NT2/D1 (cell line): ENCODE results near the gene ITSN1.

Experiments
- DNase-seq: peaks from one replicate; pipeline ENCODE4 v3.0.0-alpha.2; 2011; ENCODE audit warnings: low read depth, low spot score
- H3K27me3 ChIP-seq: 2 replicates; pipeline ENCODE4 v1.6.0; 2011; ENCODE audit warnings: mild to moderate bottlenecking; ENCODE audit not compliant: insufficient read length, insufficient read depth
- H3K36me3 ChIP-seq: 2 replicates; pipeline ENCODE4 v1.6.1; 2011; ENCODE audit warnings: mild to moderate bottlenecking, low read length, mixed read lengths; ENCODE audit not compliant: insufficient read depth, insufficient read length
- H3K4me1 ChIP-seq: 2 replicates; pipeline ENCODE4 v1.5.1; 2011; ENCODE audit not compliant: insufficient read depth, insufficient read length
- H3K4me3 ChIP-seq: 2 replicates; pipeline ENCODE4 v1.5.1; 2011; ENCODE audit warnings: low read depth; ENCODE audit not compliant: insufficient read length
- H3K9ac ChIP-seq: 2 replicates; pipeline ENCODE4 v1.6.0; 2011; ENCODE audit warnings: low read depth; ENCODE audit not compliant: insufficient read length
- H3K9me3 ChIP-seq: 2 replicates; pipeline ENCODE4 v1.5.1; 2011; ENCODE audit warnings: mild to moderate bottlenecking, low read length; ENCODE audit not compliant: insufficient read depth
- SUZ12 ChIP-seq: IDR thresholded peaks from 2 replicates; pipeline ENCODE4 v1.6.1; 2011; ENCODE audit not compliant: insufficient read length, insufficient read depth; ENCODE audit errors: extremely low read depth
- YY1 ChIP-seq: IDR thresholded peaks from 2 replicates; pipeline ENCODE4 v1.6.1; 2011; ENCODE audit not compliant: insufficient read length, insufficient read depth
- ZNF274 ChIP-seq: IDR thresholded peaks from 2 replicates; pipeline ENCODE4 v1.6.1; 2011; ENCODE audit warnings: mild to moderate bottlenecking, low read depth, low read length

The ITSN1 gene

DNA sequence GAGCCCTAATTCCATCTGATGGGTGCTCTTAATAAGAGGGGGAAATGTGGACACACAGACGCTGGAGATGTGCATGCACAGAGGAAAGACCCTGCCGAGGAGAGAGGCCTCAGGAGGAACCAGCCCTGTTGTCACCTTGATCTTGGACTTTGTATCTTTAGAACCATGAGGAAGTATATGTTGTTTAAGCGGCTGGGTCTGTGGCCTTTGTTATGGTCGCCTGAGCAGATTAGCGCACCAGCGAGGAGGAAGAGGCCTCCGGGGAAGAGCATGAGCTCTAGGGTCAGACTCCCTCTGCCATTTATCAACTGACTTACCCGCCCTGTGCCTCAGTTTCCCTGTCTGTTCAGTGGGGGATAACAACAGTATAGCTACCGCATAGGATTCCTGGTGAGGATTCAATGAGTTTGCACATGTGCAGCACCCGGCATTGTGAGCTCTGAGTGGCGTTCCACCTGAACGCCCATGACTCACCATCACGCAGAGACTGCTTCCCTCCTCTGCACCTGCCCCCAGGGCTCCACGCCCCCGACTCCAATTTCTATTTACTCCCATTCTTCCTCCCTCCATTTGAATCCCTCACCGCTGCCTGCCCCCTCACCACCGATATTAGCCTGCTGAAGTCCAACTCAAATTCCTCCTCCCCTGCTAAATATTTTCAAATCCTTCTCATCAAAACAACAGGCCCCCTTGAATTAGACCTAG, 206.1 kb downstream of the ITSN1 start:
- no peak overlapping the region for H3K9ac ChIP-seq
- no peaks in the 10 kb centered on the region for H3K36me3 ChIP-seq
- H3K27me3 ChIP-seq, result no peaks in the 10 kb centered on the region
- H3K9me3 ChIP-seq, result no peaks in the 10 kb centered on the region
- H3K4me3 ChIP-seq, result no peak overlapping the region
- H3K4me1 ChIP-seq, result peaks cover 4% of the 10 kb centered on the region
- TF ChIP-seq SUZ12 (no peak), ZNF274 (no peak), YY1 (no peak)
- no peak for DNase-seq

GRCh38 chr21:33849834-33850233, 207.5 kb downstream of the ITSN1 start:
- no peak for DNase-seq
- no peak for TF ChIP-seq ZNF274
- no peak for TF ChIP-seq SUZ12
- no peak for TF ChIP-seq YY1
- Histone ChIP-seq H3K9ac (no peak overlapping the region), H3K9me3 (no peaks in the 10 kb centered on the region), H3K27me3 (no peaks in the 10 kb centered on the region), H3K4me3 (no peak overlapping the region), H3K36me3 (no peaks in the 10 kb centered on the region), H3K4me1 (peaks cover 8% of the 10 kb centered on the region)

DNA sequence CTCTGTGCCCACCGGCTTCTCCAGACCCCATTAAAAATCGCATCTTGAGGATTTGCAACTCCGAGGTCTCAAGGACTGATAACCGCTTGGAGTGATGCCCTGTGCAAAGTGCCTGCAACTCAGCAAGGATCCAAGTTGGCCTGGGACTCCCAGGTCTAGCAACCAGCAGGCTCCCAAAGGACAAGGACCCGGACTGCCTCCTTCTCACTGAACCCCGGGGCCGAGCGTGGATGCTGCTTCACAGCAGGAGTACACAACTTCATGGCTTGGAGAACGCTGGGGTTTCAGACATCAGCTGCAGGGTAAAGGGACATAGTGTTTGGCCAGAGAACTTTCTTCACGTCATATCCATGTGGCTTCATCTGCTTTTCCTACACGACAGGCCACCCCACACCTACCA, 208.1 kb downstream of the ITSN1 start:
- H3K4me1 ChIP-seq, result peaks cover 6% of the 10 kb centered on the region
- no peak overlapping the region for H3K4me3 ChIP-seq
- H3K27me3 ChIP-seq, result no peaks in the 10 kb centered on the region
- H3K9me3 ChIP-seq, result no peaks in the 10 kb centered on the region
- no peaks in the 10 kb centered on the region for H3K36me3 ChIP-seq
- no peak overlapping the region for H3K9ac ChIP-seq
- DNase-seq, result no peak
- TF ChIP-seq SUZ12, result no peak
- no peak for TF ChIP-seq YY1
- TF ChIP-seq ZNF274, result no peak

DNA sequence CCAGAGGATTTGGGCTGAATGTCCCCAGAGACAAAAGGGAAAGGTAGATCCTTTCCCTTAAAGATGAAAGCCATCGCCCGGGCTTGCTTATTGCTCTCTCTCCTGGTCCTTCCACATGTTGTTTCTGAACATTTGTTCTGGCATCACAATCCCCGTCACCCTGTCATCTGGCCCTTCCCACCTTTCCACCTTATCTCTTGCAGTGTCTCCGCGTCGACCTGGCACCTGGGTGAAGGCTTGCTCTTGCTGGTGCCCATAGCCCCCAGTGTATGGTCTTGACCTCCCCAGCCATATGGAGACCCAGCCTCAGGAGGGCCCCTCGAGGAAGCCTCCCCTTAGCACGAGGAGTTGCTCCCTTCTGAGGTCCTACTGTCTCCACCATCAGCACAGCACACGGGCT, 208.7 kb downstream of the ITSN1 start:
- TF ChIP-seq SUZ12 (no peak), ZNF274 (no peak), YY1 (no peak)
- Histone ChIP-seq H3K9me3 (no peaks in the 10 kb centered on the region), H3K4me1 (peaks cover 6% of the 10 kb centered on the region), H3K27me3 (no peaks in the 10 kb centered on the region), H3K4me3 (no peak overlapping the region), H3K36me3 (no peaks in the 10 kb centered on the region), H3K9ac (no peak overlapping the region)
- no peak for DNase-seq

DNA sequence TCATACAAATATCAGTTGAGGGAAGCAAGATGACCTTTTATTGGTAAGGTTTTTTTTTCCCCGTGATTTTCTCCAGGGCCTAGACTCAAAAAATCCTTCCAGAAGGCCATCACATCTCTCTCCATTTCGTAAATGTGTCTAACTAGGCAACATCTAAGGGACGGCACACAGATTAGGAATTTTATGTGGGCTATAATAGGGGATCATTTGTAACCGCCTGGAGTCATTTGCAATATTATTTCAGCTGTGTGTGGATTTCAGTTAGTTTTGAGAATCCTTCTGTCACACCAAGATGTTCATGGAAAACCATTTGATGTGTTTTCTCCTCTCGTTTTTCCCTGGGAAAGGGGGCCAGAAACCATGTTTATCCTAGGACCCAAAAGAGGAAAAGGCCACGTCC, 210.2 kb downstream of the ITSN1 start:
- H3K27me3 ChIP-seq, result no peaks in the 10 kb centered on the region
- no peaks in the 10 kb centered on the region for H3K9me3 ChIP-seq
- H3K9ac ChIP-seq, result no peak overlapping the region
- H3K36me3 ChIP-seq, result no peaks in the 10 kb centered on the region
- H3K4me3 ChIP-seq, result no peak overlapping the region
- no peak for TF ChIP-seq SUZ12
- TF ChIP-seq ZNF274, result no peak
- TF ChIP-seq YY1, result no peak
- H3K4me1 ChIP-seq, result peaks cover 6% of the 10 kb centered on the region
- DNase-seq, result no peak

DNA sequence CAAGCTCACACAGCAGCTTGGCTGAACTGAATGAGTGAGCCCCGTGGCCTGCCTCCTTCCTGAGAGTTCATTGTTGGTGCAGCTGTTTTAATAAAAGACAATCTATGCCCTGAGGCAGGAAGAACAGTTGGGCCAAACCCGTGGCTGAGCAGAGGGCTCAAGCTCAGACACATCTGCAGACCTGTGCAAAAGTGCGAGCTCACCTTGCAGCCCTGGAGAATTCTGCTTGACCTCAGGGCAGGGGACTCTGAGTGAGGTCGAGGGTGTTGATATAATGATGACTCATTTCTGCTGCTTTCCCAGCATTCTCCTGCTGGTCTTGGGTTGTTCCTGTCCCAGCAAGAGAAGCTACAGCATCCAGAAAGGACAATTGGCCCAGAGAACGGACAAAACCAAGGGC, 212.3 kb downstream of the ITSN1 start:
- H3K9me3 ChIP-seq, result no peaks in the 10 kb centered on the region
- DNase-seq, result no peak
- H3K4me3 ChIP-seq, result no peak overlapping the region
- TF ChIP-seq YY1 (no peak), ZNF274 (no peak), SUZ12 (no peak)
- no peaks in the 10 kb centered on the region for H3K27me3 ChIP-seq
- H3K9ac ChIP-seq, result no peak overlapping the region
- no peaks in the 10 kb centered on the region for H3K36me3 ChIP-seq
- H3K4me1 ChIP-seq, result peaks cover 19% of the 10 kb centered on the region

- no peak for DNase-seq
These were observed 212.9 kb downstream of the ITSN1 start for GRCh38 chr21:33855190-33855589.

More at GRCh38 chr21:33855190-33855589, 212.9 kb downstream of the ITSN1 start:
- Histone ChIP-seq H3K9me3 (no peaks in the 10 kb centered on the region), H3K4me3 (no peak overlapping the region), H3K4me1 (peaks cover 19% of the 10 kb centered on the region), H3K27me3 (no peaks in the 10 kb centered on the region), H3K9ac (no peak overlapping the region), H3K36me3 (no peaks in the 10 kb centered on the region)
- TF ChIP-seq YY1 (no peak), SUZ12 (no peak), ZNF274 (no peak)
